Measurements from ENCODE around the gene TMEM178A.

The TMEM178A gene

GRCh38 chr2:39686456-39686855 is 20.7 kb downstream of the TMEM178A start:
- Histone ChIP-seq H3K4me1 (ENCODE audit: control insufficient read depth, insufficient read depth, low read length) (no peaks in the 10 kb centered on the region), H3K9ac (ENCODE audit: low read length) (no peak overlapping the region), H3K4me3 (ENCODE audit: low read length) (no peak overlapping the region), H3K36me3 (ENCODE audit: control insufficient read depth, insufficient read depth, low read length) (no peaks in the 10 kb centered on the region), H3K27me3 (ENCODE audit: control insufficient read depth, insufficient read depth, low read length) (no peaks in the 10 kb centered on the region), H3K27ac (ENCODE audit: low read depth, low read length) (no peak overlapping the region)

- Histone ChIP-seq H3K27me3 (ENCODE audit: control insufficient read depth, insufficient read depth, low read length) (no peaks in the 10 kb centered on the region), H3K4me1 (ENCODE audit: control insufficient read depth, insufficient read depth, low read length) (no peaks in the 10 kb centered on the region), H3K36me3 (ENCODE audit: control insufficient read depth, insufficient read depth, low read length) (no peaks in the 10 kb centered on the region), H3K27ac (ENCODE audit: low read depth, low read length) (no peak overlapping the region), H3K4me3 (ENCODE audit: low read length) (no peak overlapping the region), H3K9ac (ENCODE audit: low read length) (no peak overlapping the region)
These were observed 22.5 kb downstream of the TMEM178A start for GRCh38 chr2:39688181-39688580.

- H3K4me3 ChIP-seq (ENCODE audit: low read length), result no peak overlapping the region
- H3K27ac ChIP-seq (ENCODE audit: low read depth, low read length), result no peak overlapping the region
- no peak overlapping the region for H3K9ac ChIP-seq (ENCODE audit: low read length)
- H3K36me3 ChIP-seq (ENCODE audit: control insufficient read depth, insufficient read depth, low read length), result no peaks in the 10 kb centered on the region
- no peaks in the 10 kb centered on the region for H3K27me3 ChIP-seq (ENCODE audit: control insufficient read depth, insufficient read depth, low read length)
- no peaks in the 10 kb centered on the region for H3K4me1 ChIP-seq (ENCODE audit: control insufficient read depth, insufficient read depth, low read length)
These were observed 23.6 kb downstream of the TMEM178A start for GRCh38 chr2:39689272-39689841.

GRCh38 chr2:39689876-39690275 is 24.2 kb downstream of the TMEM178A start:
- H3K9ac ChIP-seq (ENCODE audit: low read length), result no peak overlapping the region
- H3K4me1 ChIP-seq (ENCODE audit: control insufficient read depth, insufficient read depth, low read length), result no peaks in the 10 kb centered on the region
- no peak overlapping the region for H3K27ac ChIP-seq (ENCODE audit: low read depth, low read length)
- no peaks in the 10 kb centered on the region for H3K36me3 ChIP-seq (ENCODE audit: control insufficient read depth, insufficient read depth, low read length)
- H3K27me3 ChIP-seq (ENCODE audit: control insufficient read depth, insufficient read depth, low read length), result no peaks in the 10 kb centered on the region
- H3K4me3 ChIP-seq (ENCODE audit: low read length), result no peak overlapping the region

- Histone ChIP-seq H3K36me3 (ENCODE audit: control insufficient read depth, insufficient read depth, low read length) (no peaks in the 10 kb centered on the region), H3K27me3 (ENCODE audit: control insufficient read depth, insufficient read depth, low read length) (no peaks in the 10 kb centered on the region), H3K4me3 (ENCODE audit: low read length) (no peak overlapping the region), H3K9ac (ENCODE audit: low read length) (no peak overlapping the region), H3K4me1 (ENCODE audit: control insufficient read depth, insufficient read depth, low read length) (peaks cover 10% of the 10 kb centered on the region), H3K27ac (ENCODE audit: low read depth, low read length) (no peak overlapping the region)
These were observed 27.5 kb downstream of the TMEM178A start for GRCh38 chr2:39693245-39693644.

- no peaks in the 10 kb centered on the region for H3K36me3 ChIP-seq (ENCODE audit: control insufficient read depth, insufficient read depth, low read length)
- H3K4me3 ChIP-seq (ENCODE audit: low read length), result no peak overlapping the region
These were observed 30.4 kb downstream of the TMEM178A start for GRCh38 chr2:39696101-39696553.

GRCh38 chr2:39696838-39697237 is 31.1 kb downstream of the TMEM178A start:
- H3K27ac ChIP-seq (ENCODE audit: low read depth, low read length), result peak overlapping the region; percentile 10
- peaks cover 10% of the 10 kb centered on the region for H3K4me1 ChIP-seq (ENCODE audit: control insufficient read depth, insufficient read depth, low read length)
- no peak overlapping the region for H3K4me3 ChIP-seq (ENCODE audit: low read length)
- H3K9ac ChIP-seq (ENCODE audit: low read length), result no peak overlapping the region
- no peaks in the 10 kb centered on the region for H3K36me3 ChIP-seq (ENCODE audit: control insufficient read depth, insufficient read depth, low read length)
- no peaks in the 10 kb centered on the region for H3K27me3 ChIP-seq (ENCODE audit: control insufficient read depth, insufficient read depth, low read length)

More at GRCh38 chr2:39696101-39696553, 30.4 kb downstream of the TMEM178A start:
- H3K27ac ChIP-seq (ENCODE audit: low read depth, low read length), result peak overlapping the region; percentile 60
- no peaks in the 10 kb centered on the region for H3K27me3 ChIP-seq (ENCODE audit: control insufficient read depth, insufficient read depth, low read length)
- H3K9ac ChIP-seq (ENCODE audit: low read length), result no peak overlapping the region
- H3K4me1 ChIP-seq (ENCODE audit: control insufficient read depth, insufficient read depth, low read length), result peaks cover 10% of the 10 kb centered on the region

- Histone ChIP-seq H3K36me3 (ENCODE audit: control insufficient read depth, insufficient read depth, low read length) (no peaks in the 10 kb centered on the region), H3K9ac (ENCODE audit: low read length) (no peak overlapping the region), H3K27ac (ENCODE audit: low read depth, low read length) (peak overlapping the region; percentile 10), H3K4me3 (ENCODE audit: low read length) (no peak overlapping the region), H3K27me3 (ENCODE audit: control insufficient read depth, insufficient read depth, low read length) (no peaks in the 10 kb centered on the region), H3K4me1 (ENCODE audit: control insufficient read depth, insufficient read depth, low read length) (peaks cover 10% of the 10 kb centered on the region)
These were observed 31.7 kb downstream of the TMEM178A start for GRCh38 chr2:39697454-39697853.

GRCh38 chr2:39701137-39701536 is 35.4 kb downstream of the TMEM178A start:
- H3K4me3 ChIP-seq (ENCODE audit: low read length), result no peak overlapping the region

GRCh38 chr2:39703181-39703872 is 37.6 kb downstream of the TMEM178A start:
- Histone ChIP-seq H3K9ac (ENCODE audit: low read length) (no peak overlapping the region), H3K4me1 (ENCODE audit: control insufficient read depth, insufficient read depth, low read length) (no peaks in the 10 kb centered on the region), H3K36me3 (ENCODE audit: control insufficient read depth, insufficient read depth, low read length) (no peaks in the 10 kb centered on the region), H3K27ac (ENCODE audit: low read depth, low read length) (no peak overlapping the region), H3K27me3 (ENCODE audit: control insufficient read depth, insufficient read depth, low read length) (no peaks in the 10 kb centered on the region), H3K4me3 (ENCODE audit: low read length) (no peak overlapping the region)

More at GRCh38 chr2:39701137-39701536, 35.4 kb downstream of the TMEM178A start:
- Histone ChIP-seq H3K4me1 (ENCODE audit: control insufficient read depth, insufficient read depth, low read length) (peaks cover 10% of the 10 kb centered on the region), H3K36me3 (ENCODE audit: control insufficient read depth, insufficient read depth, low read length) (no peaks in the 10 kb centered on the region), H3K27me3 (ENCODE audit: control insufficient read depth, insufficient read depth, low read length) (no peaks in the 10 kb centered on the region), H3K9ac (ENCODE audit: low read length) (no peak overlapping the region), H3K27ac (ENCODE audit: low read depth, low read length) (no peak overlapping the region)

- Histone ChIP-seq H3K27me3 (ENCODE audit: control insufficient read depth, insufficient read depth, low read length) (no peaks in the 10 kb centered on the region), H3K9ac (ENCODE audit: low read length) (no peak overlapping the region), H3K4me3 (ENCODE audit: low read length) (no peak overlapping the region), H3K27ac (ENCODE audit: low read depth, low read length) (no peak overlapping the region), H3K4me1 (ENCODE audit: control insufficient read depth, insufficient read depth, low read length) (no peaks in the 10 kb centered on the region), H3K36me3 (ENCODE audit: control insufficient read depth, insufficient read depth, low read length) (no peaks in the 10 kb centered on the region)
These were observed 38.8 kb downstream of the TMEM178A start for GRCh38 chr2:39704540-39704939.

- Histone ChIP-seq H3K9ac (ENCODE audit: low read length) (no peak overlapping the region), H3K4me3 (ENCODE audit: low read length) (no peak overlapping the region), H3K4me1 (ENCODE audit: control insufficient read depth, insufficient read depth, low read length) (no peaks in the 10 kb centered on the region), H3K27ac (ENCODE audit: low read depth, low read length) (no peak overlapping the region), H3K27me3 (ENCODE audit: control insufficient read depth, insufficient read depth, low read length) (no peaks in the 10 kb centered on the region), H3K36me3 (ENCODE audit: control insufficient read depth, insufficient read depth, low read length) (no peaks in the 10 kb centered on the region)
These were observed 39.9 kb downstream of the TMEM178A start for GRCh38 chr2:39705638-39706037.

- Histone ChIP-seq H3K36me3 (ENCODE audit: control insufficient read depth, insufficient read depth, low read length) (no peaks in the 10 kb centered on the region), H3K4me1 (ENCODE audit: control insufficient read depth, insufficient read depth, low read length) (no peaks in the 10 kb centered on the region), H3K27ac (ENCODE audit: low read depth, low read length) (no peak overlapping the region), H3K27me3 (ENCODE audit: control insufficient read depth, insufficient read depth, low read length) (no peaks in the 10 kb centered on the region), H3K9ac (ENCODE audit: low read length) (no peak overlapping the region), H3K4me3 (ENCODE audit: low read length) (no peak overlapping the region)
These were observed 40.6 kb downstream of the TMEM178A start for GRCh38 chr2:39706312-39706711.
